Amygdala (tissue), 56 donors: ENCODE measurements around the gene SLC49A3.
"Not testable (repeated sequence)": the region's sequence is repeated elsewhere in the genome, so short reads cannot be mapped to it uniquely, and the experiment has no call there.

Experiments used
- DNase-seq, 56 donors: peaks; one replicate each; lab custom pipeline; 2025; lab: John Stamatoyannopoulos, UW

Gene SLC49A3

DNA sequence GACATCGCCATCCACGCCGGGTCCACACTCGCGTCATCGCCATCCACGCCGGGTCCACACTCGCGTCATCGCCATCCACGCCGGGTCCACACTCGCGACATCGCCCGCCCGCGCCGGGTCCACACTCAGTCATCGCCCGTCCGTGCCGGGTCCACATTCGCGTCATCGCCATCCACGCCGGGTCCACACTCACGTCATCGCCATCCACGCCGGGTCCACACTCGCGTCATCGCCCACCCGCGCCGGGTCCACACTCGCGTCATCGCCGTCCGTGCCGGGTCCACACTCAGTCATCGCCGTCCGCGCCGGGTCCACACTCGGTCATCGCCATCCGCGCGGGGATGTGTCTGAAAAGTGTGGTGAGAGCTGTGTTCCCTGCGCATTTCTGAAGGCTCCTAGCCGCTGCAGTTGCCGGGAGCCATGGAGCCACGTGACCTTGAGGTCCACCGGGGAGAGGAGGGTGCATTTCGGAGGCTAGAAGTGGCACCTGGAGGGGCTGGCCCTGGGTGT lies 34.0 kb upstream of the SLC49A3 start:
- no peak for DNase-seq

DNA sequence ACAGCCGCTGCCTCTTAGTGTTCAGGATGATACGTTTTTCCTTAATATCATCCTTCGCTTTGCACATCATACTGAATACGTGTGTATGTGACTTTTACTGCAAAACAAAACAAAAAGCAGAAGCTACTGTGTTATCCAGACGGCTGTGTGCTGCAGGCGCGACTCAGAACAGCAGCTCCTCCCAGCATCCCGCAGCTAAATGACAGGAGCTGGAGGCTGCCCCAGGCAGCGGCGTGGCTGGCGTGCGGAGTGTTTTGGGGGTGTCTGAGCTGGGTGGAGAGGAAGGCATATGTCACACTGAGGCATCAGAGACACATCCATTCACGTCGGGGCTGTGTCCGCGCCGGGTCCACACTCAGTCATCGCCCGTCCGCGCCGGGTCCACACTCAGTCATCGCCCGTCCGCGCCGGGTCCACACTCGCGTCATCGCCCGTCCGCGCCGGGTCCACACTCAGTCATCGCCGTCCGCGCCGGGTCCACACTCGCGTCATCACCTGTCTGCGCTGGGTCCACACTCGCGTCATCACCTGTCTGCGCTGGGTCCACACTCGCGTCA lies 33.3 kb upstream of the SLC49A3 start:
- peak in 1 of 56 donors; percentile 65 for DNase-seq

DNA sequence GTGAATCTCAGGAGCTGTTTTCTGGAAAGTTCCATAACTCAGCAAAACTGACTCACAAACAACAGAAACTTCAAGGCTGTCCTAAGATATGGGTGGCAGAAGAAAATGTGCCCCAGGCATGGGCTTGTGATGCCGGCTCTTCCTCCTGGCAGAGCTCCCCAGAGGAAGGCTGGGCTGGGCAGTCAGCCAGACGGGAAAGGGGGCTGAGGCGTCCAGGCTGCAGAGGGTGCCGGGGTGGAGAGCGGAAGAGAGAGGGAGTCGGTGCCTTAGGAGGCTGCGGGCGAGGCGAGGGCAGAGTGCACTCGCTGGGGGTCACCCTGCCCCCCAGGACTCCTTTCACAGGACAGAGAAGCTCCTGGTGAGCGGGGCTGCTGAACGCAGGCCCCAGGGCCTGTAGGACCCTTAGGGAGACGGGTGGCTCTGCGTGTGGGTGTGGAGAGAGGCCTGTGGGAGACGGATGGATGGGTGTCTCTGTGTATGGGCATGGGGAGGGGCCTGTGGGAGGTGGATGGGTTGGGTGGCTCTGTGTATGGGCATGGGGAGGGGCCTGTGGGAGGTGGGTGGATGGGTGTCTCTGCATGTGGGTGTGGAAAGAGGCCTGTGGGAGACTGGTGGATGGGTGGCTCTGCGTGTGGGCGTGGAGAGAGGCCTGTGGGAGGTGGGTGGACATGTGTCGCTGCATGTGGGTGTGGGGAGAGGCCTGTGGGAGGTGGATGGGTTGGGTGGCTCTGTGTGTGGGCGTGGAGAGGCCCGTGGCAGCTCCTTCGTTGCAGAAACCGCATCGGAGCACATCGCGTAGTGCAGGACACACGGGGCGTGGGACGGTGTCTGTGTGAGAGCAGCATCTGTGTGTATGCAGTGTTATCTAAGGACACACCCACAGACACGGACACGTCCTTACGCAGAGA lies 32.6 kb upstream of the SLC49A3 start:
- DNase-seq = peak in 7 of 56 donors; percentile 18 to 66 (median 41)

DNA sequence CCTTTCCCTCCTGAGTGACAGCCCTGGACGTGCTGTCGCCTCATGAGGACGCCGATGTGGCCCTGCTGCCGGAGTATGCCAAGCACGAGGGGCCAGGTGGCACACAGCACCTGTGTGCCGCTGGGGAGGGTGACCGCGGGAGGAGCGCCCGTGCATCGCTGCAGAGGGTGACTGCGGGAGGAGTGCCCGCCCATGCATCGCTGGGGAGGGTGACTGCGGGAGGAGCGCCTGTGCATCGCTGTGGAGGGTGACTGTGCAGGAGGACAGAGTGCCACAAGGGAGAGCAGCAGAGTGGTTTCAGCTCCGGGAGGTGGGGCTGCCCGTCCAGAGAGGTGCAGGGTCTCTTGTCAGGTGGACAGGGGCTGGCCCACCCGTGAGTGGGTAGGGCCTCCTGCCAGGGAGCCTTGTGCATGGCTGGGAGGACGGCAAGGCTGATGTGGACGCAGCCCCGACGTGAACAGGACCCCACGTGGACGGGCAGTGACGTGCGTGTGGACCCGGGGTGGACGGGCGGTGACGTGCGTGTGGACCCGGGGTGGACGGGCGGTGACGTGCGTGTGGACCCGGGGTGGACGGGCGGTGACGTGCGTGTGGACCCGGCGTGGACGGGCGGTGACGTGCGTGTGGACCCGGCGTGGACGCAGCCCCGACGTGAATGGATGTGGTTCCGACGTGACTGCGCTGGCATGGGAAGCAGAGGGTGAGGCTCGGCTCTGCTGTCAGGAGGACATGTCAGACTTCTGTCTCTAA lies 31.3 kb upstream of the SLC49A3 start:
- no peak for DNase-seq

DNA sequence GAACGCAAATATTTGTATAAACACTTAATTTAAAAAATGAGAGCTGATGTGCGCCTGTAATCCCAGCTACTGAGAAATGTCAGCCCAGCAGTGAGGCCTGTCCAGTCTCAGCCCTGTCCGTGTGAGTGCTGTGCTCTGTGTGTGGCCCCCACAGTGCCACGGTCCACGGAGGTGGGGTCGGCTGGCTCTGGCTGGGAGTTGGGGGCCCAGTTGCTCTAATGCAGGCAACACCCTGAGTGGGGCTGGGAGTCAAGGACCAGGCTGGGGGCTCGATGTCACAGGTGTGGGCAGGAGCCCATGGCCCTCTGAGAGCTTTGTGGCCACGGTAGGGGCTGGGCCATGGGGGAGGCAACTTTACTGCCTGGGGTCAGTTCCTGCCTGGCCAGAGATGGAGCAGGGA lies 29.5 kb upstream of the SLC49A3 start:
- no peak for DNase-seq

DNA sequence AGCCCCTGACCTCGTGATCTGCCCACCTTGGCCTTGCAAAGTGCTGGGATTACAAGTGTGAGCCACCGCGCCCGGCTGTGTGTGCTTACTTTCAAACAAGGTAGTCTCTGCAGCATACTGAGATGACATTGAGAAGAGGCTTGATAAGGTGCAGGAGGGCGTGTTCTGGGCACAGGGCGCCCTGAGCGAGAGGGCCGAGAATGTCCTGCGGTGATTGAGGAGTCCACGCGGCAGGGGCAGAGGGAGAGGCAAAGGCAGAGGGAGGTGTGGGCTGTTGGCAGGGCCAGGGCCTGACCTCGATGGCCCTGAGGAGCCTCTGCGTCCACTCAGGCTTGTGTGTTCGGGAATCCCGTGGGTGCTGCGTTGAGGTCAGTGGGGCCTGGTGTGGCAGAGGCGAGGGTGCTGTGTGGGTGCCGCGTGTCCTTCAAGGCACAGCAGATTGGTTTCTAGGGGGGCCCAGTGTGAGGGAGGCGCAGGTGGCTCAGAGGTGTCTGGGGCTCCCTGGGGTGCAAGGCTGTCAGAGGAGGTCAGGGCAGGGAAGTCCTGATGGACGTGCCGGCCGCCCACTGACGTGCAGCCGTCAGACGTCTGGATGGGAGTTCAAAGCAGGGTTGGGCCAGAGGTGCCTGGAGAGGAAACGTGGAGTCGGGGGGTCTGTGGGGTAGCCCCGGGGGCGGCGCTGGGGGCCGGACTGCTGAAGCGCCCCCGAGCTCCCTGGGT lies 28.8 kb upstream of the SLC49A3 start:
- DNase-seq = no peak

DNA sequence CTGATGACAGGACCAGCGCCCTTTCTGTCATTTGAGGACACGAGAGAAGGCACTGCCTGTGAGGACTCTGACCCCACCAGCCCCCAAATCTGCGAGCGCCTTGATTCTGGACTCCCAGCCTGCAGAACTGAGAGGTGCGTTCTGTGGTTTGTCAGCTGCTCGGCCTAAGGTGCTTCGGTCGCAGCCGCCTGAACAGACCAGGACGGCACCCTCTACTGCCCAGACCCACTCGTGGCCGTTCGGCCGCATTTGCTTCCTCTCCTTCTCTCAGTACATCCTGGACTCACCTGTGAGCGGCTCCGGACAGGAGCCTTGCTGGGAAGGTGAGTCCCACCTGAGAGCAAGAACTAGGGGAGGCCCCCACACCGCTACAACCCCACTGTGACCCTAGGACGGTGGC lies 25.1 kb upstream of the SLC49A3 start:
- DNase-seq = no peak

DNA sequence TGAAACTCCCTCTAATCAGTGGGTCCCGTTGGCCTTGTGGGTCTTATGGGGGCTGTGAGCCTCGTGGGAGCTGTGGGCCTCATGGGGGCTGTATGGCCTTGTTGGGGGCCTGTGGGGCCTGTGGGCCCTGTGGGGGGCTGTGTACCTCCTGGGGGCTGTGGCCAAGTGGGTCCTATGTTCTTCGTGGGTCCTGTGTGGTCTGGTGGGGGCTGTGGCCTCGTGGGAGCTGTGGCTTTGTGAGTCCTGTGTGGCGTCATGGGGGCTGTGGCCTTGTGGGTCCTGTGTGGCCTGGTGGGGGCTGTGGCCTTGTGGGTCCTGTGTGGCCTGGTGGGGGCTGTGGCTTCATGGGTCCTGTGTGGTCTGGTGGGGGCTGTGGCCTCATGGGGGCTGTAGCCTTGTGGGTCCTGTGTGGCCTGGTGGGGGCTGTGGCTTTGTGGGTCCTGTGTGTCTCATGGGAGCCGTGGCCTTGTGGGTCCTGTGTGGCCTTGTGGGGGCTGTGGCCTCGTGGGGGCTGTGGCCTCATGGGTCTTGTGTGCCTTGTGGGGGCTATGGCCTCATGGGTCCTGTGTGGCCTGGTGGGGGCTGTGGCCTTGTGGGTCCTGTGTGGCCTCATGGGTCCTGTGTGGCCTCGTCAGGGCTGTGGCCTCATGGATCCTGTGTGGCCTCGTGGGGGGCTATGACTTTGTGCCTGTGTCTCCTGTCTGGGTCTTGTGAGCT lies 24.1 kb upstream of the SLC49A3 start:
- DNase-seq = no peak

DNA sequence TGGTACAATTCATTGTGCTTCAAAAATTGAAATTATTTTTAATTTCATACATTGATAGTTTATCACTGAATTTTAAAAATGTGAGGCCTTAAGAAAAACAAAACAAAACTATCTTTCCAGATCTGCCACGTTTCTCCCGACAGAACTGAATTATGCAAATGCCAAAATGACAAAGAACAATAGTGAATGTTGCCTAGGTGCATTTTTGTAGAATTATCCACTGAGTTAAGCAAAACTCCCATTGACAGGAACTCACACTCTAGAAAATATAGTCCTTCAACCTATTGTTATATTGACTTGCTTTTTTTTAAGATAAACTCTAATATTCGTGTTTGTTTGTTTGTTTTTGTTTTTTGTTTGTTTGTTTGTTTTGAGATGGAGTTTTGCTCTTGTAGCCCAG lies 23.1 kb upstream of the SLC49A3 start:
- no peak for DNase-seq

DNA sequence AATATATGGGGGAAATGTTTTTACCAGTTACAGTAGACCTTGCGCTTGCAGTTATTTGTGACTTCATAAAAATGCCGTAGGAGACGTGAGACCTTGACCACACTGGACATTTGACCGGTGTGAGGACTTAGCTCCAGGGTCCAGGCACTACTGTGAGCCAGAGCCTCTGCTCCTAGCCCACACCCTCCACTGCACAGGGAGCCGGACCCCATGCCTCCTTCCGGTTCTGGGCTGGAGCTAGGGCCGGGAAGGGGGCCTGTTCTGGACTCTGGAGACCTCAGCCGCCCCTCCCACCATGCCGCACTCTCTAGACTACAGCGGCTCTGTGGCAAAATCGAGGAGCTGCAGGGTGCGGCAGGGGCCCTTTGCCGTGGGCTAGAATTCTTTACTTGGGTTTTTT lies 22.0 kb upstream of the SLC49A3 start:
- DNase-seq = no peak

DNA sequence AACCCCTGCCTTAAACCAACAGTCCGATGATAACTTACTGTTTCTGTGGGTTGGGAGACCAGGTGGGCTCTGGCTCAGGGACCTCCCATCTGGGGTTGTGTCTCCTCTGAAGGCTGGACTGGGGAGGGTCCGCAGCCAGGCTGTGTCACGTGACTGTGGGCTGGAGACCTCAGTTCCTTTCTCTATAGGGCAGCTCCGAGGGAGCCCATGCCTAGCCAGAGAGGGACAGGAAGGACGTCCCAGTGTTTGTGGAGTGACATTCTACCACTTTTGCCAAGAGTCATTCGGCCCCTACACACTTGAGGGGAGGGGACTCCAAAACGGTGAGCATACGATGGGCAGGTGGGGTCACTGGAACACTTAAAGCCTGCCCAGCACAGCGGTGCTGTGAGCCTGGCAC lies 21.2 kb upstream of the SLC49A3 start:
- DNase-seq = no peak

DNA sequence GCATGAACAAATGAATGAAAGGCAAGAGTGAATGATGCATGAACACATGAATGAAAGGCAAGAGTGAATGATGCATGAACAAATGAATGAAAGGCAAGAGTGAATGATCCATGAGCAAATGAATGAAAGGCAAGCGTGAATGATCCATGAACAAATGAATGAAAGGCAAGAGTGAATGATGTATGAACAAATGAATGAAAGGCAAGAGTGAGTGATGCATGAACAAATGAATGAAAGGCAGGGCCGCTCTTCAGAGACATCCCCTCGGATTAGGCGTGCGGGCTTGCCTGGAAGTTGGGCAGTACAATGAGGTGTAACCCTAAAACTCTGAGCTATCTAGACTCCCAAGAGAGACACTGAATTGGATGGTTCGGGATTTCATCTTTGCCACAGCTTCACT lies 20.4 kb upstream of the SLC49A3 start:
- DNase-seq = no peak

DNA sequence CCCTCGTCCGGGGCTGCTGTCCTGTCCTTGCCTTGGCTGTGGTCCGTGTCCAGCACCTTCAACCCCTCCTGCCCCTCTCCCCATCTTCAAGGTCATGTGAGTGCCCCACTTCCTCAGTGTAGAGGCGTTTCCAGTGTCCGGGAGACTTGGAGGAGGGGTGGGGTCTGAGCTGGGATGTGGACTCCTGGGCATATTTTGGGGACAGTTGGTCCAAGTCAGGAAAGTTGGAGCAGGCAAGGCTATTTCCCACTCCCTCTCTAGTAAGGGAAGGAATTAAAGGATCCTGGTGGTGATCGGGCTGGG lies 19.6 kb upstream of the SLC49A3 start:
- no peak for DNase-seq

DNA sequence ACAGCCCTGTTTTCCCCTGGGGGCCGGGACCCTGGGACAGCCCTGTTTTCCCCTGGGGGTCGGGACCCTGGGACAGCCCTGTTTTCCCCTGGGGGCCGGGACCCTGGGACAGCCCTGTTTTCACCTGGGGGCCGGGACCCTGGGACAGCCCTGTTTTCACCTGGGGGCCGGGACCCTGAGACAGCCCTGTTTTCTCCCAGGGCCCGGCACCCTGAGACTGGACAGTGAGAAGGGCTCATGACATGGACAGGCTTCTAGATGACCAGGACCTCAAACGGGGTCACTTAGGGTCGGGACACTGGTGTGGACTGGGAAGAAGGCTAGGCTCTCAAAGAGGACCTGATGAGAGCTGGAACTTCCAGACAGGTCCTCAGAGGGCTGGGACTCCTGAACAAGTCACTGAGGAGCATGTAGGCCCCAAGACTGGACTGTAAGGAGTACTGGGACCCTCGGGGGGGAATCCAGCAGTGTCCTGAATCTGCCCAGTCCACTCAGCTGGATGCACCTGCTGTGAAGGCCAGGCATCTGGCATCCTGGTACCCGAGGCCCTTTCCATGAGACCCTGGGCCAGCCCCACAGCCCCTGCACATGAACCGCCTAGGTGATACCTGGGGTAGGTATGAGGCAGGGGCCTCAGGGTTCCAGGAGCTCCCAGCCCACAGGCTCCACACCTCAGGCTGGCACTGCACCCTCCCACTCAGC lies 19.1 kb upstream of the SLC49A3 start:
- DNase-seq = no peak

DNA sequence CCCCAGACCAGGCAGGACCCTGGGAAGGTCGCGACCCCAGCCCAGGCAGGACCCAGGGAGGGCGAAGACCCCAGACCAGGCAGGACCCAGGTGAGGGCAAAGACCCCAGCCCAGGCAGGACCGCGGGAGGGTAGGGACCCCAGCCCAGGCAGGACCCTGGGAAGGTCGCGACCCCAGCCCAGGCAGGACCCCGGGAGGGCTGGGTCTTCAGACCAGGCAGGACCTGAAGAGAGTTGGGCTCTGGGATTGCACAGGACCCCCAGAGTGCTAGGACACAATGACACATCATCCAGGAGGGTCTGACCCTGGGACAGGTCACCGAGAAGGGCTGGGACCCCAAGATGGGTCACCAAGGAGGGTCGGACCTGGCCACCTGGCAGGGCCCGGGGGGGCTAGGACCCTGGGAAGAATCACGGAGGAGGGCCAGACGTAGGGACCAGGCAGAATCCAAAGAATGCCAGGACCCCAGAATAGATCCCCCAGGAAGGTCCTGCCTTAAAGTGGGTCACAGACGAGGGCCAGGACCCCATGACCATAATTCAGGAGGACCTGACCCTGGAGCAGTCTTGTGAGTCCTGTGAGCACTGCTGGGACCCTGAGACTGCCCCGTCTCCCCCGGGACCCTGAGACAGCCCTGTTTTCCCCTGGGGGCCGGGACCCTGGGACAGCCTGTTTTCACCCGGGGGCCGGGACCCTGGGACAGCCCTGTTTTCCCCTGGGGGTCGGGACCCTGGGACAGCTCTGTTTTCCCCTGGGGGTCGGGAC lies 18.1 kb upstream of the SLC49A3 start:
- no peak for DNase-seq

DNA sequence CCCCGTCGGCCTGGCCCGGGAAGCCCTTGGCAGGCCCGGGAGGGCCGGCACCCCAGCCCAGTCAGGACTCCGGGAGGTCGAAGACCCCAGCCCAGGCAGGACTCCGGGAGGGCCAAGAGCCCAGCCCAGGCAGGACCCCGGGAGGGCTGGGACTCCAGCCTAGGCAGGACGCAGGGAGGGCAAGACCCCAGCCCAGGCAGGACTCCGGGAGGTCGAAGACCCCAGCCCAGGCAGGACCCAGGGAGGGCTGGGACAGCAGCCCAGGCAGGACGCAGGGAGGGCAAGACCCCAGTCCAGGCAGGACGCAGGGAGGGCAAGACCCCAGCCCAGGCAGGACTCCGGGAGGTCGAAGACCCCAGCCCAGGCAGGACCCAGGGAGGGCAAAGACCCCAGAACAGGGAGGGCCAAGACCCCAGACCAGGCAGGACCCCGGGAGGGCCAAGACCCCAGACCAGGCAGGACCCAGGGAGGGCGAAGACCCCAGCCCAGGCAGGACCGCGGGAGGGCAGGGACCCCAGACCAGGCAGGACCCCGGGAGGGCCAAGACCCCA lies 17.2 kb upstream of the SLC49A3 start:
- DNase-seq = not testable (repeated sequence)

DNA sequence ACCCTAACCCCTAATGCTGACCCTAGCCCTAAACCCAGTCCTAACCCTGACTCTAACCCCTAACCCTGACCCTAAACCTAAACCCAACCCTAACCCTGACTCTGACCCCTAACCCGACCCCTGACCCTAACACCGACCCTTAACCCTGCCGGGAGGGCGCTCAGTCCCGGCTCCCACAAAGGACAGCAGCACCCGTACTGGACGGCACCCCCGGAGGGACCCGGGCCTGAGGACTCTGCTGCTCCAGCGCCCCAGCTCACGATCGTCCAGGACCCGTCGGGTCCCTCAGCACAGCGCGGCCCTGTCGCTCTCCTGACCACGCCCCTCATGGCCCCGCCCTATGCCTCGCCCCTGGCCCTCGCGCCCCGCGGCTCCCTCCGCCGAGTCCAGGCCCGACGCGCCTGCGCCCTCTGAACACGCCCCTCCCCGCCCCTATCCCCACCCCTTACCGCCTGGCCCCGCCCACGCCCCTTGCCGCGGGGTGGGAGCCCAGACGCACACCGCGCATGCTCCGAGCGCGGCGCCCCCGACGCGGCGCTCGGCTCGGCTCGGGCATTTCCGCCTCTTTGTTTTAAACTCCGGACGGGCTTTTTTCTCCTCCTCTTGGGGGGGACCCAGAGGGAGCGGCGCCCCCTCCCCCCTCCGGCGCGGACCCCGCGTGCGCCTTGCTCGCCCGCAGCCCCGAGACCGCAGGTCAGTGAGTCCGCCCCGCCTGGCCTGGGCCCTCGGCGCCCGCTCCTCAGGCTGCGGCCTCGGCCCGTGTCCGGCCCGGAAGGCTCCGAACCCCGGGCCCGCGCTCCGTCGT lies 16.5 kb upstream of the SLC49A3 start, which contains the start of gene PCGF3:
Gene PCGF3, plus strand, starts transcription at position 555 of the 805 bp plus-strand sequence. CDS start 27,849 bp downstream, outside the sequence.
- DNase-seq = peak; percentile 34 to 97 (median 91)

DNA sequence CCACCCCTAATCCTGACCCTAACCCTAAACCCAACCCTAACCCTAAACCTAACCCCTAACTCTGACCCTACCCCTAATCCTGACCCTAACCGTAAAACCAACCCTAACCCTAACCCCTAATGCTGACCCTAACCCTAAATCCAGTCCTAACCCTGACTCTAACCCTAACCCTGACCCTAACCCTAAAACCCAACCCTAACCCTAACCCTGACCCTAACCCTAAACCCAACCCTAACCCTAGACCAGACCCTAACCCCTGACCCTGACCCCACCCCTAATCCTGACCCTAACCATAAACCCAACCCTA lies 16.0 kb upstream of the SLC49A3 start:
- no peak for DNase-seq
